Activated T-cell treated with anti-CD3 and anti-CD28 coated beads for 1 hour (primary cell): ENCODE measurements around the gene MYBPC1.
"Not testable (repeated sequence)": the region's sequence is repeated elsewhere in the genome, so short reads cannot be mapped to it uniquely, and the experiment has no call there.

ENCODE experiments used
- DNase-seq: peaks from one replicate; pipeline ENCODE4 v3.0.0-alpha.2; 2020; ENCODE audit warnings: low read depth

The MYBPC1 gene, protein sequence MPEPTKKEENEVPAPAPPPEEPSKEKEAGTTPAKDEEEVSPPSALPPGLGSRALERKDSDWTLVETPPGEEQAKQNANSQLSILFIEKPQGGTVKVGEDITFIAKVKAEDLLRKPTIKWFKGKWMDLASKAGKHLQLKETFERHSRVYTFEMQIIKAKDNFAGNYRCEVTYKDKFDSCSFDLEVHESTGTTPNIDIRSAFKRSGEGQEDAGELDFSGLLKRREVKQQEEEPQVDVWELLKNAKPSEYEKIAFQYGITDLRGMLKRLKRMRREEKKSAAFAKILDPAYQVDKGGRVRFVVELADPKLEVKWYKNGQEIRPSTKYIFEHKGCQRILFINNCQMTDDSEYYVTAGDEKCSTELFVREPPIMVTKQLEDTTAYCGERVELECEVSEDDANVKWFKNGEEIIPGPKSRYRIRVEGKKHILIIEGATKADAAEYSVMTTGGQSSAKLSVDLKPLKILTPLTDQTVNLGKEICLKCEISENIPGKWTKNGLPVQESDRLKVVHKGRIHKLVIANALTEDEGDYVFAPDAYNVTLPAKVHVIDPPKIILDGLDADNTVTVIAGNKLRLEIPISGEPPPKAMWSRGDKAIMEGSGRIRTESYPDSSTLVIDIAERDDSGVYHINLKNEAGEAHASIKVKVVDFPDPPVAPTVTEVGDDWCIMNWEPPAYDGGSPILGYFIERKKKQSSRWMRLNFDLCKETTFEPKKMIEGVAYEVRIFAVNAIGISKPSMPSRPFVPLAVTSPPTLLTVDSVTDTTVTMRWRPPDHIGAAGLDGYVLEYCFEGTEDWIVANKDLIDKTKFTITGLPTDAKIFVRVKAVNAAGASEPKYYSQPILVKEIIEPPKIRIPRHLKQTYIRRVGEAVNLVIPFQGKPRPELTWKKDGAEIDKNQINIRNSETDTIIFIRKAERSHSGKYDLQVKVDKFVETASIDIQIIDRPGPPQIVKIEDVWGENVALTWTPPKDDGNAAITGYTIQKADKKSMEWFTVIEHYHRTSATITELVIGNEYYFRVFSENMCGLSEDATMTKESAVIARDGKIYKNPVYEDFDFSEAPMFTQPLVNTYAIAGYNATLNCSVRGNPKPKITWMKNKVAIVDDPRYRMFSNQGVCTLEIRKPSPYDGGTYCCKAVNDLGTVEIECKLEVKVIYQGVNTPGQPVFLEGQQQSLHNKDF

DNA sequence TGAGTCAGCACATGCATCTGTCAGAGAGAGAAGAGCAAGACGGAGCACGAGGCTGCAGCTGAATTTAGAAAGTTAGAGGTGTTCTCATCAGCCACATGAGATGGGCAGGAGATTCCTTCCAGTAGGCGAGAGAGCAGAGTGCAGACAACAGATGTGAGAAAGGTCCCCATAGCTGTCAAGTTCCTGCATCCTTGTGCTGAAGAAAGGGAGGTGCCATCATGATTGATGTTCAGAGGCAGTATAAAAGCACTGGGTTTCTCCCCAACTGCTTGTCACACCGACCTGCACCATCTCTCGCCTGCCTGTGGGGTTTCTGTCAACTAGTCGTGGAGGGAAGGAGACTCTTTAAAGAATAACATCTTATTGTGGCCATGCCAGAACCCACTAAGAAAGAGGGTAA is at the start of gene MYBPC1:
Gene MYBPC1 (plus strand): TSS at position 272 of the 400 bp plus-strand sequence. CDS start 100 bp downstream, at position 372.
- DNase-seq = no peak

DNA sequence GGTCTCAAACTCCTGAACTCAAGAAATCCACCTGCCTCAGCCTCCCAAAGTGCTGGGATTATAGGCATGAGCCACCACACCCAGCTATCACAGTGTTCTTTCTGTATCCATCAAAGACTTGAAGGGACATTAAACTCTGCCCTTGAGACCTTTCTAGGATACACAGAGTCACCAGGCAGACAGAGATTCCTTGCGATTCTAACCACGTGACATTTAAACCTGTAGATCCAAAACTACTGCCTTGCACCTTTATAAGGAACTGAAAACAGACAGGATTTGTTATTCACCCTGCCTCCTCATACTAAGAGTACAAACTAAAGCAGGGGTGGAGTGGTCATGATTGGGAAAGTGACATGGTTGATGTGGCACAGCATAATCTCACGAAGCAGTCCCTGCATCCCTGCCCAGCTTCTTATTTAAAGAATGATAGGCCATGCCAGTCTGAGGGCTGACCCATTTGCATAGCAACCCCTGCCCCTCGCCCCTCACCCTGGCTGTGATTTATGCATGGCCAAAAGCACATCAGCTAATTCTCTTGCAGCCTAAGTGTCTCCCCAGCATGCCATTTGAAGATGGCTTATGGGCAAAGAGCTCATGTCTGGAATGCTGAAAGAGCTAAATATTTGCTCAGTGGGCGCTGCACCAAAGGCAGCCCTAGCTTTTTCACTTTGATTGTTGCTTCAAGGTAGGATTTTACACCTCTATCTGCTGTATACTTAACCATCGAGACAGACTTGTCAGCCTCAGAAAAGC is 43.2 kb upstream of the MYBPC1 start:
- DNase-seq = no peak

DNA sequence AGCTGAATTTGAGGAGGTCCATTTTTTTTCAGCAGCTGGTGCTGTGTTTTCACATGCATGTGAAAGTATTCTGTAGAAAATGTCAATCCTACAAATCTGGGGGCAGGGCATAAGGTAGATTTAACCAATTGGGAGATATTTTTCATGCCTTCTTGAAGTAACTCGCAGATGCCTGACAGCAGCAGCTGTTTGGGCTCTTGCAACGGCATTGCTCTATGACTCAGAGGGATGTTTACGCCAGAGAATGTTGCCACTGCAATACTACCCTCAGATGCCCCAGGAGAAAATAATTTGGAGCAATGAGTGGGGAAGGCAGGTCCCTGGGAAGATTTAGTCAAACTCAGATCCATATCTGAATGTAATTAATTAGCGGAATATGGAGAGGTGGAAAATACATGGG is 42.5 kb upstream of the MYBPC1 start:
- DNase-seq = no peak

DNA sequence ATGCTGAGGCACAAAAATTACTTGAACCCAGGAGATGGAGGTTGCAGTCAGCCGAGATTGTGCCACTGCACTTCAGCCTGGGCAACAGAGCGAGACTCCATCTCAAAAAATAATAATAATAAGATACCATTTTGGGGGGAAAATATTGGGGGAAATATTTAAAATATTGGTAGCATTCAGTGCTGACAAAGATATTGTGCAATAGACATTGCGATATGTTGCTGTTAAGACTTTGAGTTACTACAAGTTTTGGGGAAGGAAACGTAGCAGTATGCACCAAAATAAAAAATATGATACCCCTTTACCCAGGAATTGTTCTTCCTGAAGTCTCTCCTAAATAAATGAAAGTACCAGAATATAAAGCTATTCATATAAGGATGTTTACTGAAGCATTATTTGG is 37.7 kb upstream of the MYBPC1 start:
- DNase-seq = no peak

DNA sequence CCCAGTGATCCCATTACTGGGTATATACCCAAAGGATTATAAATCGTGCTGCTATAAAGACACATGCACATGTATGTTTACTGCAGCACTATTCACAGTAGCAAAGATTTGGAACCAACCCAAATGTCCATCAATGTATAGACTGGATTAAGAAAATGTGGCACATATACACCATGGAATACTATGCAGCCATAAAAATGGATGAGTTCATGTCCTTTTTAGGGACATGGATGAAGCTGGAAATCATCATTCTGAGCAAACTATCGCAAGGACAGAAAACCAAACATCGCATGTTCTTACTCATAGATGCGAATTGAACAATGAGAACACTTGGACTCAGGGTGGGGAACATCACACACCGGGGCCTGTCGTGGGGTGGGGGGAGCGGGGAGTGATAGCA is 36.0 kb upstream of the MYBPC1 start:
- not testable (repeated sequence) for DNase-seq

DNA sequence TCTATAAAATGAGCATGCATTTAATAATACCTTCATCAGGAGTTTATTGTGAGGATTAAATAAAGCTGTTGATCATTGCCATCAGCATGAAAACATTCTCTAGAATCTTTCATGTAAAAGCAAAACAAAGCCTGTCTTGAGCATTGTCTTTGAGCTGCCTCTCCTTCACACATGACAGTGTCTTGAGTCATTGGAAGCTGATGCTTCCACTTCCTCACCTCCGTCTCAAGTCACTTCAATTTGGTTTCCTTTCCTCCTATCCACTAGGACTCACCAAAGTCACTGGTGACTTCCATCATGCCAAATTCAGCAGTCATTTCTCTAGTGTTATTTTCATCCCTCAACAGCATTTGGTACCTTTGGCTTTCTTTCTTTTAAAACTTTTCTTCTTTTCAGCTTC is 31.6 kb upstream of the MYBPC1 start:
- DNase-seq = no peak

DNA sequence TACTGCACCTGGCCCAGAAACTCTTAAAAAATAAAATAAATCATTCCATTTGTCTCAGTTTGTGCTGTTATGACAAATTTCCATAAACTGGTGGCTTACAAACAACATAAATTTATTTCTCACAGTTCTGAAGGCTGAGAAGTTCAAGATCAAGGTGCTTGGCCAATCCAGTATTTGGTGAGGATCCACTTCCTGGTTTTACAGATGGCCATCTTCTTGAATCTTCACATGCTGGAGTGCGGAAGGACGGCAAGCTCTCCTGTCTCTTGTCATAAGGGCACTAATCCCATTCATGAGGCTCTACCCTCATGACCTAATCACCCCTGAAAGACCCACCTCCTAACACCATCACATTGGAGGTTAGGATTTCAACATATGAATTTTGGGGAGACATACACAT is 29.9 kb upstream of the MYBPC1 start:
- no peak for DNase-seq

DNA sequence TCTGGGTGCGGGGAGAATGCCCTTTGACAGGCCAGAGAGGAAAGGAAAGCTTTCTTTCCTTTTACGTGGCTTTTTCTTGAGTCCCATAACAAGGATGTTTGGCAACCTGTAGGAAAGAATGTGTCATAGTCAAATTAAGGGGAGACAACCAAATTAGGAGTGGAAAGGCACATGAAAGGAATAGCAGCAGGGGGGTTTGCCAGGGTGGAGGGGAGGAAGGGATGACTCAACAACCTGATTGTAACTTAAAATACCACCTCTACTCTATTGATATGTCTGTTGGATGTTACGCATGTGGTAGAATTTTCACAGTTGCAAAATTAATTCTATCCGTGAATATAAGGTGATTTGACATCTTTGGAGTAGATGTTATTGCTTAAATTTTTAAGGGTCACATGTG is 28.5 kb upstream of the MYBPC1 start:
- DNase-seq = no peak

DNA sequence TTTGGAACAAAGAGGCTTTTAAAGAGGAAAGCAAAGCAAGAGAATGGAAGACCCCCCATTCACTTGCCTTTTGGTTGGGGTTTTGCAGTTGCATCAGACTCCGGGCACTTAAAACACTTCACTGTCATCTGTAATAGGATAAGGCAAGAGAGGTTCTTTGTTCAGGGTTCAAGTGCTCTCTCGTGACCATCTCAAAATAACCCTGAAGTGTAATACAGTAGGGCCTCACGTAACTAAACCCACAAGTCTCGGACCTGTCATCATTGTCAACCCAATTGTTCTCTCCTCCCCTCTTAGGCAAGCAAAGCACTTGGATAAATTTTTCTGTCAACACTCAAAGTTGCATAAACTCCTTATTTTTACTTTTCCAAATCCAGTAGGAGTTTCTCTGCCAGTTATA is 26.9 kb upstream of the MYBPC1 start:
- no peak for DNase-seq

DNA sequence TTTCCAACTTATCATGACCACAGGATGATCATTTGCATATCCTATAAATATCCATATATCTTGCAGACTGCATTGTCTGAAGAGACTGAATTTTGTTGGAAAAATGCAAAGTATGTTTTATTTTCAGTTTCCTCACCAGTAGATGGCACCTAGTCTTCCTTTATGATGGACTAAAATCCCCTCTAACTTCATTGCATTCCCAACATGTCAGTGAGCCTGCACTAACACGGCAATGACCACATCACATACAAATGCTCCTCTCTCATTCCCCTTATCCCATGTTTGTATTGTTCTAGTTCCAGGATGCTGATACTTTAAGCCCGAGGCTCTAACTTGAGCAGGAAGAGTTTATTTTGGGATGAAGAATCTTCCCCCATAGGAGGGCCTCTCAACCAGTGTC is 24.7 kb upstream of the MYBPC1 start:
- no peak for DNase-seq

DNA sequence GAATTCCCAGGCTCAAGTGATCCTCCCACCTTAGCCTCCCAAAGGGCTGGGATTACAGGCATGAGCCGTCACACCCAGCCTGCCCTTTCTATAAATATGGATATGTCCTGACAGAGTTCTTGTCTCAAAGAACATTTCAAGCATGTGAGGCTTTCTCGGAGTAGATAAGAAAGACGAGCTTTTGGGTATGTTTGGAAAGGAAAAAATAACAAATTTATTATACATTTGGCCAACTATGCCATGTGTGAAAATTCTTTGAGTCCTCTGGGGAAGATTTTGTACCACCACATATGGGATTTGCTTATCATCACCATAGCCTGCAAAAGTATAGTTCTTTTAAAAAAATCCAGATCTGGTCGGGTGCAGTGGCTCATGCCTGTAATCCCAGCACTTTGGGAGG is 23.7 kb upstream of the MYBPC1 start:
- DNase-seq = no peak

DNA sequence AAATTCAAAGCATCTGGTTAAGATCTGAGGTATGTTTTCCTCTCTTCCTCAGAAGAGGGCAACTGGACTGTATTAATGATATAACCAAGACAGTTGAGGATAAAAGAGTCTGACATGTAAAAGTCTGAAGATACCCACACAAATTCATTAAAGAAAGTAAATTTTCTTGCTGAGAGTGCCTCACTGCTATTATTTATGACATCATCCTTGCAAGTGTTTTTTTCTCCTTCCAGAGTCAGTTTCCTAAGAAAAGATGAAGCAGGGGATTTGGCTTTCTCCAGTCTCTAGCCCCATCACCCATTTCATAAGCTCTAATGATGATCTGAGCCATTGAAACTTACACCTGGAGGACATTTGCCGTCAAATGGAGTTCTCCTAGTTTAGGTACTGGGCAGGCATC is 21.0 kb upstream of the MYBPC1 start:
- no peak for DNase-seq

DNA sequence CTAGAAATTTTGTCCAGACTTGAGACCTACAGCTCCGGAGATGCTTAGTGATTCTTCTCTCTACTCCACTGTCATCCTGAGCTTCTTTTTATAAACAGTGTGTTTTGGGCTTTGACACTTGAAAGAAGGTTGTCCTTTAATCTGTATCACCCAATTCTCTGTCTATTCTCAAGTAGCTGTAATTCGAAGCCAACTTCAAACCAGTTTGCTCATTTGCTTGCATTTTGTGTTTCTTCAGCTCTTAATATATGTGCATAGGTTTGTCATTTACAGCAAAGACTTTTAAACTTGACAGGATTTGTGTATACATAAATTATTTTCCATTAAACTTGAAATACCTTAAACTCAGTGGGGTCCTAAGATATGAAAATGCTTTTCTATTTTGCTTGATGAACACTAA is 16.4 kb upstream of the MYBPC1 start:
- DNase-seq = no peak

DNA sequence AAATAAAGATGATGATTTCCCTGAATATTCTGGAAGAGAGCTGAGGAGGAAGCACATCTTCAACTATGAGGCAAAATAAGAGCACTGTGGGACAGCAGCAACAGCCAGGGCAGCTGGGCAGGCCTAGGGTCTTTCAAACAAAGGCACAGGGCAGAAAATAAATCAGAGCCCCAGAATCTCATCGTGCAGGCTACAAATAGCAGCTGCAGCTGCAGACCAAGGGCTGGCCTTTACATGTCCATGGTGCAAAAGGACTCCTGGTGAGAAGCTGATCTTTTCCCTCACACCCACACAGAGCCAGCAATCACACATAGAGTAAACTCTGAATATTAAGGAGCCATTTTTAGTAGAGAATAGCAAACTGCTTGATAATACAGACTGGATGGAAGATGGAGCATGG is 13.6 kb upstream of the MYBPC1 start:
- no peak for DNase-seq

DNA sequence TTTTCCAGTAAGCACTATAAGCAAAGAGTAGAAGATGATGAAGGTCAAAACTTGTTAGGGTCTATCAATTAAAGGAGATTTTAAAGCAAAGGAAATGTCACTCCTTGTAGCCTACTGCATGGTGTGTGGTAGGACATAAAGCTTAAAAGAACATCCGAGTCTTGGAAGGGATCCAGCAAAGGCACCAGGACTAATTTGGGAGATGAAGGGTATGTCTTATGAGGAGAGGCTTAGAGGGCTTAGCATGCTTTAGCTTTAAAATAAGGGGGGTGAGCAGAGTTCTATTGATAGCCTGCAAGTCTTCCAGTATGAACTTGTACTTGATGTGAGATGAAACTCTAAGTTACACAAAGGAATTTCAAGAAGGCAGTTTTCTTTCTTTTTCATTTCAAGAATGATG is 11.8 kb upstream of the MYBPC1 start:
- no peak for DNase-seq

DNA sequence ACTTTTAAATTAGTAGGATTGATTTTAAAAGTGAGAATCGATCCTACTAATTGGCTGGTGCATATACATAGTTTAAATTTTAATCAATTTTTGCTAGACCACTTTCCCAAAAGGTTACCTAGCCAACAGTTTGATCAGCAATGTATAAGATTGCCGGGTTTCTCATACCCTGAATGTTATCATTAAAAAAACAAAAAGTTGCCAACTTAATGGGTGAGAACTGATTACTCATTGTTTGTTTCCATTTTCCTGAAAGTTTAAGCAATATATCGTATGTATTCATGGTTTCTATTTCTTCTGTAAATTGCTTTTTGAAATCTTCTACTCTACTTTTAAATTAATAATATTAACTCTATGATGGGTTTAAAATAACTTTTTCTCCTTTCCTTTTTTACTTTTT is 4.4 kb upstream of the MYBPC1 start:
- no peak for DNase-seq

DNA sequence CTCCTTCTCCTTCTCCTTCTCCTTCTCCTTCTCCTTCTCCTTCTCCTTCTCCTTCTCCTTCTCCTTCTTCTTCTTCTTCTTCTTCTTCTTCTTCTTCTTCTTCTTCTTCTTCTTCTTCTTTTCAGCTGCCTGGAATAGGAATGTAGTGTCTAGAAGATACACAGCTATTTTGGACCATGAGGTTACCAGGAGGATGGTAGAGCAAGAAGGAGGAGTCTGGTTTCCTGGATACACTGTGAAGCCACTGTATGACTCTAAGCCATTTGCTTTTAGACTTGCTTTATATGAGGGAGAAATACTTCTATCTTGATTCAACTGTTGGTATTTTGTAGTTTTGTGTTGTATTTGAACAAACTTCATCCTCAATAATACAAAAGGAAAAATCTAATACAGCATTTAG is 3.0 kb upstream of the MYBPC1 start:
- DNase-seq = no peak

DNA sequence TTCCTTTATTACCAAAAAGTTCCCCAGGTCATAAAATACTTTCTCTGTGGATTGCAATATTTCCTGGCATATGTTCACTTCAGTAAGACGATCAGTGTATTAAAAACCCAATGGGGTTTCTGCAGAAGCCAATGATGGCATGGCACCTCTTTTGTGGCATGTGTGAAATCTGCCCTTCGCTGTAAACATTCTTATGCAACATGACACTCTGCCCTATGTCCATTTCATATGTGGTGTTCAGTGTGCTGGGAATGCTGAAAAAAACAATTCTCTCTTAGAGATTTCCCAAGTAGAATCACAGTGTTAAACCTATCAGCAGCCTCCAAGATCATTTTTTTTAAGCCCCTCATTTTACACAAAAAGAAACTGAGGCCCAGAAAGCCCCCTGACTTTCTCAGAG is 2.3 kb upstream of the MYBPC1 start:
- no peak for DNase-seq

DNA sequence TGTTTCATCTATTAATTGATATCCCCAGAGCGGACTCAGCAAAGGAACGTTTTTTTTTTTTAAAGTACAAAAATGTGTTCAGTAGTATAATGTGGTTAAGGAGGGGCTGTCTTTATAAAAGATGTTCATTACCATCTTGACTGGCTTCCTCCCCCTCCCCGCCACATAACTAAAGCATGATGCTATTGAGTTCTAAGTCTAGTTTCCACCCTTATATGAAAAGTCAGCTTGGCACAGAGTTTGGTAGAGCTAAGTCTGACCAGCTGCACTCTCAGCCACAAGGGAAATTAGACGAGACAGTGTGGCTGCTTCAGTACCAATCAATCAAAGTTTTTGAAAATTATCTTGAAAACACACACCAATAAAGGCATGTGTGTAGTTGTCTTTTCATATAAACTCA is 1.9 kb upstream of the MYBPC1 start:
- DNase-seq = no peak

DNA sequence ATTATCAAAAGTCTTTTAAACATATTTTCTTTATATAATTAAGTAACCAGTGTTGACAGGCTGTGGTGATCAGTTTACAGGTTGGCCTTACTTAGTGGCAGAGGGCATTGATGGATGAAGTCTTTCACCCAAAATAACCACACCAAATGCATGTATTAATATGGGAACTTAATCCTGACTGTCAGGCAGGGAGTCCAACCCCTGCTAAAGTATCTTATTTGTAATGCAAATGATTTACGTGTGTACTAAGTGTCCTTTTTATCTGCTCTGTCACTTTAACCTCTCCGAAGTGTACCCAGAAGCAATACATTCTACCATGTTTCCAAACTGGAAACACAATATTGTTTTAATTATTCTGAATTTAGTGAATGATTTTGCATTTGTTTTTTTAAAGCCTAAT is 1.4 kb downstream of the MYBPC1 start:
- no peak for DNase-seq

DNA sequence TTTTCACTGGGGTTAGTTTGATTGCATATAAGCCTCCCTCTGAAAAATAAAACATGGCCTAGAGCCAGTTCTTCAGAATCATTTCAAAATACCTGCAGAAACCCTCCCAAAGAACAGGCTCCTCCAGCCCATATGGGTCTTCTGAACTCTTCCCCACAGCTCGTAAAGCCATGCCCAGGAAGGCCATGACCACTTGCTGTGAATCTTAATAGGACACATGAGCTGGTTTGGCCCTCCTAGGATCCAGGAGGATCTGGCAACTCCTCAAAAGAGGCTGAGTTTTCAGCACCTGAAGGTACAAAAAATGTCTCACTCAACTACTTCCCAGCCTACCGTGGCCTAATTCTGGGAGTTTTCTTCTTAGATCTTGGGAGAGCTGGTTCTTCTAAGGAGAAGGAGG is 2.4 kb downstream of the MYBPC1 start:
- DNase-seq = no peak

DNA sequence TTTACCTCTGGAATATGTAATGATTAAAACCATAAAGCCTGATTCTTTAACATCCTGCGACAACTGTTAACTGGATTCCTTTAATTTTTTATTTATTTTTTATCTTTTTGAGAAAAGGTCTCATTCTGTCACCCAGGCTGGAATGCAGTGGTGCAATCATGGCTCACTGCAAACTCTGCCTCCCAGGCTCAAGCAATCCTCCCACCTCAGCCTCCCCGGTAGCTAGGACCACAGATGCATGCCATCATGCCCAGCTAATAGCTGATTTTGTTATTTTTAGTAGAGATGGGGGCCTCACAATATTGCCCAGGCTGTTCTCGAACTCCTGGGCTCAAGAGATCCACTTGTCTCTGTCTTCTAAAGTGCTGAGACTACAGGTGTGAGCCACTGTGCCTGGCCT is 3.7 kb downstream of the MYBPC1 start:
- DNase-seq = no peak
